MCF 10A (cell line): ENCODE results near the gene KIAA1549. TPM values are rescaled to one million over a fixed set of nuclear protein-coding genes. Genes with fewer than 3 reads are reported as not detected.
A peak's percentile ranks its signal among the peaks of the same experiment; 100 is the strongest.

ENCODE experiments used
- BruUV-seq: library from RNA; stranded (reverse); fragments of 400-500 nt; replicated peaks from 2 replicates; lab custom pipeline; 2021; lab: Mats Ljungman, UMichigan
- CTCF ChIA-PET: fragments of 300-600 bp; sonication (Branson Sonifier 250); formaldehyde crosslinking; extraction: SDS; loops from one replicate; lab custom pipeline; 2021; ENCODE audit warnings: antibody characterized with exemption, inconsistent platforms; lab: Yijun Ruan, JAX
- POLR2A ChIA-PET: fragments of 300-600, 350-650 bp; sonication (Branson Sonifier 250); formaldehyde crosslinking; extraction: SDS; loops from one replicate; lab custom pipeline; 2020; ENCODE audit warnings: antibody characterized with exemption, inconsistent platforms; lab: Yijun Ruan, JAX
- DNase-seq: peaks from one replicate; pipeline ENCODE4 v3.0.0-alpha.2; 2018; ENCODE audit not compliant: unreplicated experiment
- H3K27ac Mint-ChIP-seq: one replicate; pipeline ENCODE4 v1.8.0; 2022; ENCODE audit warnings: mild to moderate bottlenecking, low read depth, mixed read lengths; ENCODE audit not compliant: unreplicated experiment
- H3K27me3 Mint-ChIP-seq: one replicate; pipeline ENCODE4 v1.8.0; 2022; ENCODE audit warnings: mixed read lengths; ENCODE audit not compliant: insufficient read depth, unreplicated experiment
- H3K36me3 Mint-ChIP-seq: one replicate; pipeline ENCODE4 v1.8.0; 2022; ENCODE audit warnings: mild to moderate bottlenecking, moderate library complexity, mixed read lengths; ENCODE audit not compliant: insufficient read depth, unreplicated experiment
- H3K4me1 Mint-ChIP-seq: one replicate; pipeline ENCODE4 v1.8.0; 2022; ENCODE audit warnings: mixed read lengths; ENCODE audit not compliant: insufficient read depth, unreplicated experiment
- H3K4me3 Mint-ChIP-seq: one replicate; pipeline ENCODE4 v1.8.0; 2022; ENCODE audit warnings: mild to moderate bottlenecking, moderate library complexity, mixed read lengths; ENCODE audit not compliant: unreplicated experiment
- H3K9me3 Mint-ChIP-seq: one replicate; pipeline ENCODE4 v1.8.0; 2022; ENCODE audit warnings: mixed read lengths; ENCODE audit not compliant: unreplicated experiment
- intact Hi-C: fragments of 100-400 bp; cut with micrococcal nuclease; formaldehyde crosslinking; loops from 2 replicates; pipeline ENCODE4 v1.14.1; 2022
- total RNA-seq: library from RNA; stranded (reverse); gene quantifications from 2 replicates; pipeline ENCODE4 v1.2.3, GENCODE V29; 2022
- TF ChIP-seq, protein P1 (sequence below): fragments of 200-600 bp; IDR thresholded peaks from one replicate; pipeline ENCODE4 v1.8.0; 2022; ENCODE audit warnings: antibody characterized with exemption, mild to moderate bottlenecking; ENCODE audit not compliant: unreplicated experiment

Gene KIAA1549
- total RNA-seq, 1 experiment from 2014 or later, result 7.1 TPM

- Mint-ChIP-seq H3K36me3 (peaks cover 9% of the 10 kb centered on the region), H3K4me3 (no peak overlapping the region), H3K9me3 (no peaks in the 10 kb centered on the region), H3K27ac (peak overlapping the region; percentile 16), H3K4me1 (no peaks in the 10 kb centered on the region), H3K27me3 (no peaks in the 10 kb centered on the region)
- CTCF ChIA-PET, result interaction anchor here (0.6 to 1.0 kb wide), 3 partner anchors 28 to 187 kb away, joined by 3 to 4 read pairs (median 3); no protein-coding TSS in a partner anchor
- POLR2A ChIA-PET, result interaction anchor here (0.5 to 0.7 kb wide), 2 partner anchors 155 to 193 kb away, joined by 3 read pairs; no protein-coding TSS in a partner anchor
- BruUV-seq, result no TSS peak
- TF ChIP-seq, protein P1, sequence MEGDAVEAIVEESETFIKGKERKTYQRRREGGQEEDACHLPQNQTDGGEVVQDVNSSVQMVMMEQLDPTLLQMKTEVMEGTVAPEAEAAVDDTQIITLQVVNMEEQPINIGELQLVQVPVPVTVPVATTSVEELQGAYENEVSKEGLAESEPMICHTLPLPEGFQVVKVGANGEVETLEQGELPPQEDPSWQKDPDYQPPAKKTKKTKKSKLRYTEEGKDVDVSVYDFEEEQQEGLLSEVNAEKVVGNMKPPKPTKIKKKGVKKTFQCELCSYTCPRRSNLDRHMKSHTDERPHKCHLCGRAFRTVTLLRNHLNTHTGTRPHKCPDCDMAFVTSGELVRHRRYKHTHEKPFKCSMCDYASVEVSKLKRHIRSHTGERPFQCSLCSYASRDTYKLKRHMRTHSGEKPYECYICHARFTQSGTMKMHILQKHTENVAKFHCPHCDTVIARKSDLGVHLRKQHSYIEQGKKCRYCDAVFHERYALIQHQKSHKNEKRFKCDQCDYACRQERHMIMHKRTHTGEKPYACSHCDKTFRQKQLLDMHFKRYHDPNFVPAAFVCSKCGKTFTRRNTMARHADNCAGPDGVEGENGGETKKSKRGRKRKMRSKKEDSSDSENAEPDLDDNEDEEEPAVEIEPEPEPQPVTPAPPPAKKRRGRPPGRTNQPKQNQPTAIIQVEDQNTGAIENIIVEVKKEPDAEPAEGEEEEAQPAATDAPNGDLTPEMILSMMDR, result no peak
- intact Hi-C loops, result no loop called here
- DNase-seq, result no peak
Observed at GRCh38 chr7:138881579-138882188, 99.5 kb downstream of the KIAA1549 start.

DNA sequence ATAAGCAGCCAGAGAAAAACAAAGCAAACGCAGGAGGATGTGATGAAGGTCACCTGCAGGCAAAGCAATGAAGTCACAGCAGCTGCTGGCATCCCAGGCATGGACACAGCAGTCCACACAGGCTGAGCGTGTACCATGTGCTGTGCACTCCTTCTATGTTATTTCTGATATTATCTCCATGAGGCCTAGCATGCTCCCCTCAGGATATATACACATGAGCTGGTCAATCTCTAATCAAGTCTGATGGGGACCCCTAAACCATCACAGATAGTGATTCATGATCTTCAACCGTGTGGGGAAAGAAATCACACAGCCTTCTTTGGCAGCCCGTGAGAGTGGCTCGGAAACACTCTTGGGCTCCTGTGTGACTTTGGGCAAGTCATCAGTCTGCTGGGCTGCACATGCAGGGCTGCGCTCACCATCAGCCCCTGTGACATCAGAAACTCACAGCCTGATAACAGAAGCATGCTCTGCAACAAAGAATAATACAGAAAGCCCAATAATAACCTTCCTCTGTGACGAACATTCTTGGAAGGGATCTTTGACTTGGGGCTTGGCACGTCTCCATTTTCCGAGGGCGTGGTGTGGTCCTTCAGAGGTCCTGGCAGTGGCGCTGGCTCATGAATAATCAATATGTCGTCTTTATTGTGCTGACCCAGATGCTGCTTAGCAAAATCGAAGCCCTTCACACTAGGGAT, 100.2 kb downstream of the KIAA1549 start:
- peaks cover 9% of the 10 kb centered on the region for H3K36me3 Mint-ChIP-seq
- CTCF ChIA-PET, result interaction anchor here (0.6 to 1.0 kb wide), 2 partner anchors 29 to 72 kb away, joined by 3 read pairs; no protein-coding TSS in a partner anchor

DNA sequence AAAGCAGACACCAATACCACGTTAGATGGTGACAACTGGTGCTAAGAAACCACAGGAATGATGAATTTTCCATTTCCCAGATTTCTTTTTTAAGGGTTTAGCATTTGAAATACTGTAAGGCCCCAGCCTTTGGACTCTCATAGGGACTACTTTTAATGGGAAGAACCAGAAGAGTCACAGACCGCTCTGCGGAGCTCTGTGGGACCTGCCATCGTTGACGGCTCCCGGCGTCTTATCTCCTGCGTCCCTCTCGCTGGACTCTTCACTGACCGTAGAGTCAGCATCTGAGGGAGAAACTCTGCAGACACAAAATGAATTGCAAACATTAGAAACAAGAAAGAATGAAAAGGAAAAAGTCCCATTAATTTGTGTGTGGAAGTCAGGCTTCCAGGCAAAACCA, 101.8 kb downstream of the KIAA1549 start:
- ChIA-PET POLR2A (no interaction called here), CTCF (no interaction called here)
- H3K9me3 Mint-ChIP-seq, result no peaks in the 10 kb centered on the region
- intact Hi-C loops, result no loop called here
- DNase-seq, result no peak
- H3K27ac Mint-ChIP-seq, result no peak overlapping the region
- H3K4me1 Mint-ChIP-seq, result peaks cover 10% of the 10 kb centered on the region
- no TSS peak for BruUV-seq
- peaks cover 9% of the 10 kb centered on the region for H3K36me3 Mint-ChIP-seq
- H3K27me3 Mint-ChIP-seq, result no peaks in the 10 kb centered on the region
- no peak overlapping the region for H3K4me3 Mint-ChIP-seq
- TF ChIP-seq, protein P1, result no peak

More for the DNA sequence above, 100.2 kb downstream of the KIAA1549 start:
- intact Hi-C loops, result no loop called here
- H3K27ac Mint-ChIP-seq, result peak overlapping the region; percentile 16
- TF ChIP-seq, protein P1, result no peak
- DNase-seq, result no peak
- no TSS peak for BruUV-seq
- POLR2A ChIA-PET, result no interaction called here
- no peaks in the 10 kb centered on the region for H3K27me3 Mint-ChIP-seq
- H3K4me1 Mint-ChIP-seq, result peaks cover 3% of the 10 kb centered on the region
- H3K4me3 Mint-ChIP-seq, result no peak overlapping the region
- H3K9me3 Mint-ChIP-seq, result no peaks in the 10 kb centered on the region

DNA sequence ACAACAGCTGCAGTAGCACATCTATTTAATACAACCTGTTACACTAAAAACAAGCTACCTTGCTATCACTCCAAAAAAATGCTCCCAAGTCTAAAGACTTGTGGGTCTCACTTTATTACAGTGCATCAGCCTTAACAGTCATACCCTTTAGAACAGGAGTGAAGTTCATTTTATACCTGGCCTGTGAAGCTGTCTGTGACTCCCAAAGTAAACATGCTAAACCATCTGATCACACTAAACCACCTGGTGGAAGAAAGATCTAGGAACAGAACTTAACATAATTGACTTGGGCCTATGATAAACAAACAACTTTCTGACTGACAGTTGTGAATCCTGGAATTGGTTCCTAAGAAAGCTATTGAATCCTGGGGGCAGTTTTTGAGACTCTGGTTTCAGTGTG, 102.3 kb downstream of the KIAA1549 start:
- POLR2A ChIA-PET, result no interaction called here
- H3K27me3 Mint-ChIP-seq, result no peaks in the 10 kb centered on the region
- H3K36me3 Mint-ChIP-seq, result peaks cover 9% of the 10 kb centered on the region
- no TSS peak for BruUV-seq
- no peak overlapping the region for H3K27ac Mint-ChIP-seq
- TF ChIP-seq, protein P1, result no peak
- H3K9me3 Mint-ChIP-seq, result no peaks in the 10 kb centered on the region
- no peak overlapping the region for H3K4me3 Mint-ChIP-seq
- CTCF ChIA-PET, result no interaction called here
- H3K4me1 Mint-ChIP-seq, result peaks cover 12% of the 10 kb centered on the region
- intact Hi-C loops, result no loop called here
- no peak for DNase-seq
